GM12892 (cell line): ENCODE data around the gene TMEM243.
"Not testable (repeated sequence)": the region's sequence is repeated elsewhere in the genome, so short reads cannot be mapped to it uniquely, and the experiment has no call there.

ENCODE experiments used
- DNase-seq: peaks from one replicate; pipeline ENCODE4 v3.0.0; 2011; ENCODE audit not compliant: insufficient read length
- FAIRE-seq: peaks from 2 replicates; lab custom pipeline; 2011; peaks lifted over from hg19 to GRCh38; lab: Jason Lieb, UNC
- POLR2A ChIP-seq: IDR thresholded peaks from 2 replicates; pipeline ENCODE4 v1.6.1; 2011; ENCODE audit warnings: low read depth, low read length, control low read depth
- POLR2AphosphoS5 ChIP-seq: IDR thresholded peaks from 2 replicates; pipeline ENCODE4 v1.6.1; 2011; ENCODE audit warnings: low read depth, low read length, control low read depth
- TAF1 ChIP-seq: IDR thresholded peaks from 2 replicates; pipeline ENCODE4 v1.6.1; 2011; ENCODE audit warnings: low read depth, mild to moderate bottlenecking, control low read depth, low read length, borderline replicate concordance

The TMEM243 gene

GRCh38 chr7:87206361-87206760, 13.2 kb downstream of the TMEM243 start:
- no peak for DNase-seq
- no peak for FAIRE-seq
- no peak for TF ChIP-seq TAF1
- TF ChIP-seq POLR2A, result no peak
- no peak for TF ChIP-seq POLR2AphosphoS5

- not testable (repeated sequence) for FAIRE-seq, DNase-seq
These were observed 13.8 kb downstream of the TMEM243 start for GRCh38 chr7:87205701-87206100.

GRCh38 chr7:87204933-87205332, 14.6 kb downstream of the TMEM243 start:
- FAIRE-seq, result no peak
- no peak for TF ChIP-seq POLR2AphosphoS5
- no peak for DNase-seq

- FAIRE-seq, DNase-seq: not testable (repeated sequence)
These were observed 15.6 kb downstream of the TMEM243 start for GRCh38 chr7:87203929-87204328.

GRCh38 chr7:87202705-87203104, 16.8 kb downstream of the TMEM243 start:
- DNase-seq (no peak), FAIRE-seq (peak; percentile 68)
- no peak for TF ChIP-seq TAF1
- TF ChIP-seq POLR2AphosphoS5, result 0 out of 2 replicates have a peak, but pooled peaks have one; percentile 11
- peak; percentile 11; the same call in 1 of the 2 replicates for TF ChIP-seq POLR2A

- DNase-seq (no peak), FAIRE-seq (peak; percentile 56)
- no peak for TF ChIP-seq TAF1
- TF ChIP-seq POLR2A, result no peak; the same call in 1 of the 2 replicates
- TF ChIP-seq POLR2AphosphoS5, result no peak
These were observed 17.3 kb downstream of the TMEM243 start for GRCh38 chr7:87202208-87202607.

GRCh38 chr7:87199700-87200450, 19.7 kb downstream of the TMEM243 start:
- DNase-seq, result no peak
- FAIRE-seq, result peak; percentile 48
- TF ChIP-seq POLR2A, result peak; percentile 32; the same call in 1 of the 2 replicates
- TF ChIP-seq TAF1, result no peak
- peak; percentile 24; the same call in 1 of the 2 replicates for TF ChIP-seq POLR2AphosphoS5

- no peak for TF ChIP-seq POLR2A
- TF ChIP-seq TAF1, result no peak
- TF ChIP-seq POLR2AphosphoS5, result no peak; the same call in 1 of the 2 replicates
- FAIRE-seq, result no peak
- DNase-seq, result no peak
These were observed 20.3 kb downstream of the TMEM243 start for GRCh38 chr7:87199241-87199640.

GRCh38 chr7:87193912-87194311, 25.6 kb downstream of the TMEM243 start:
- FAIRE-seq, result peak; percentile 70
- TF ChIP-seq TAF1 (no peak), POLR2A (no peak; the same call in 1 of the 2 replicates), POLR2AphosphoS5 (peak; percentile 27; the same call in 1 of the 2 replicates)
- no peak for DNase-seq

- DNase-seq (no peak), FAIRE-seq (peak; percentile 67)
- TF ChIP-seq POLR2A (peak; percentile 53; the same call in 1 of the 2 replicates), TAF1 (no peak), POLR2AphosphoS5 (peak; percentile 83)
These were observed 26.6 kb downstream of the TMEM243 start for GRCh38 chr7:87192784-87193487.

GRCh38 chr7:87190783-87191182, 28.7 kb downstream of the TMEM243 start:
- DNase-seq (no peak), FAIRE-seq (peak; percentile 38)
- TF ChIP-seq POLR2AphosphoS5 (no peak), TAF1 (no peak), POLR2A (no peak)

- no peak for TF ChIP-seq TAF1
- peak; percentile 49; the same call in 1 of the 2 replicates for TF ChIP-seq POLR2AphosphoS5
- TF ChIP-seq POLR2A, result peak; percentile 32; the same call in 1 of the 2 replicates
- no peak for DNase-seq
- peak; percentile 33 for FAIRE-seq
These were observed 30.6 kb downstream of the TMEM243 start for GRCh38 chr7:87188930-87189329.
